NCI-H2081 (cell line): ENCODE results near the gene DCT.
A peak's percentile ranks its signal among the peaks of the same experiment; 100 is the strongest.
"Not testable (repeated sequence)": the region's sequence is repeated elsewhere in the genome, so short reads cannot be mapped to it uniquely, and the experiment has no call there.

ENCODE experiments used
- DNase-seq, 2 experiments: peaks; one replicate each; lab custom pipeline; 2025; lab: John Stamatoyannopoulos, UW

The DCT gene

DNA sequence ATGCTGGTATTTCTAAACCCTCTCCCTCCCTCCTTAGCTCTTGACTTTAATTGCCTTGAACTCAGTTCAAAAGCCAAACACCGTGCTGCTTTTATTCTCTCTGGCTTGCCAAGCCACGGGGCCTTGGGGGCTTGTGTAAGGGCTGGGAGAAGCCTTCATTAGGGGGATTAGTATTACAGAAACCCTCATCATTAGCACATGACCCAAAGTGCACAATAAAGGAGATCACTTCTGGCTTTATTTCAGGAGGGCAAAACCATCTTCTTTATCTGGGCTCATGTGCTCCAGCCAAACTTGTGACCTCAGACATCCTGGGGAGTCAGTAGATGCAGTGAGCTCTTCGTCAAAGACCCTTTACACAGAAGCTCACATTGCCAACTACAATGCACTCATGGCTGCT is at the start of gene DCT:
TSS of gene DCT (minus strand) at position 67 of the 400 bp plus-strand sequence. CDS start 427 bp downstream, outside the sequence.
- DNase-seq, result peak in 1 of 2 experiments; percentile 15

GRCh38 chr13:94526956-94527355 is 47.5 kb upstream of the DCT start:
- not testable (repeated sequence) for DNase-seq

- DNase-seq, result no peak
Observed at GRCh38 chr13:94525781-94526180, 46.3 kb upstream of the DCT start.

GRCh38 chr13:94524407-94524806 is 44.9 kb upstream of the DCT start:
- DNase-seq, result no peak

GRCh38 chr13:94520001-94520400 is 40.5 kb upstream of the DCT start:
- no peak for DNase-seq

- DNase-seq, result no peak
Observed at GRCh38 chr13:94516456-94516855, 37.0 kb upstream of the DCT start.

DNA sequence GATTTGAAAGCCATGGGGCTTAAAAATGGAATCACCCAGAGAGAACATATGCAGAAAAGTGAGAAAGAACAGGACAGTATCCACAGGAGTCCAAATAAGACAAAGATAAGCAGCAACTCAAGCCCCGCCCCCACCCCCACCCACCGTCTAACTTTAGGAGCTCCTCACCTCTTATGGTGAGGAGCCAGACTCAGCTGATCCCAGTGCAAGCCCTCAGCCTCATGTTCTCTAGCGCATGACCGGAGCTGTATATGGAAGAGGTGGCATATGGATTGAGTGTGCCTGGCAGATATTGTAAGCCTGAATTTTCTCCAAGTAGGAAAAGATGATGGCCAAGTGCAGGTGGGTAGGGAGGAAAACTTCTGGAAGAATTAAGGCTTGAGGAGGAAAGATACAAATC is 36.4 kb upstream of the DCT start:
- DNase-seq, result no peak

GRCh38 chr13:94515374-94515773 is 35.9 kb upstream of the DCT start:
- DNase-seq, result no peak

- no peak for DNase-seq
Observed at GRCh38 chr13:94513026-94513425, 33.5 kb upstream of the DCT start.

GRCh38 chr13:94505730-94506129 is 26.2 kb upstream of the DCT start:
- DNase-seq, result no peak

DNA sequence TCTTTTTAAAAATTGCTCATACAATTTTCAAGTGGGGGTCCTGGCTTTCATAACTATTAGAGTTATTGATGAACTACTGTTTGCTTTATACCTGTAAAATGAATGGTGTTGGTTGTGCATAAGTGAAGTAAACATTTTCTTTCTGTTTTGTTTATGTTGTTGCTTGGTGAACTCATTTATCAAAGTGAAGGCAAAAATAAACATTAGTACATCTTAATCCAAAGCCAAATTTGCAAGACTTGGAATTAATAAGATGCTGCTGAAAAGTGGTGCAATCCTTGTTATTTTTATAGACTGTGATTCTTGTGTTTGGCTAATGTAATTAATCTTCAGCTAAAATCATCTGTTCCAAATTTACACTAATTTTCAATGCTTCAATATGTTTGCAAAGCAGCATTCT is 24.4 kb upstream of the DCT start:
- no peak for DNase-seq

GRCh38 chr13:94498831-94499230 is 19.3 kb upstream of the DCT start:
- DNase-seq, result not testable (repeated sequence)

DNA sequence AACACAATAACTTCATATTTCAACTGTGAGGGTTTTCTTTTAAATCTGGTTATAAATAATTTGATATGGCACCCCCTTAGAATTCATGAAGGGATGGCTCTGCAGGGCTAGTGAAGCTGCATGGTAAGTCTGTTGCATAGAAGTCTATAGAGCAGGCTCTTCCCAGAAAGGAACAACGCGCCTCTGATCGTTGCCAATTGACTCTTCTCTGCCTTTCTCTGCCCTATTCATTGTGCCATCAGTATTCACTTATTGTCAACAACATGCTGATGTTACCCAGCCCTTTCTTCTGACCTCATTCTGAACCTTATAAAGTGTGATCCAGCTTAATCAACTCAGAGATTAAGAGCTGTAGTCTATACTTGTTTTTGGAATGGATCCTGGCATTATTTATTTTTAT is 16.3 kb upstream of the DCT start:
- no peak for DNase-seq

DNA sequence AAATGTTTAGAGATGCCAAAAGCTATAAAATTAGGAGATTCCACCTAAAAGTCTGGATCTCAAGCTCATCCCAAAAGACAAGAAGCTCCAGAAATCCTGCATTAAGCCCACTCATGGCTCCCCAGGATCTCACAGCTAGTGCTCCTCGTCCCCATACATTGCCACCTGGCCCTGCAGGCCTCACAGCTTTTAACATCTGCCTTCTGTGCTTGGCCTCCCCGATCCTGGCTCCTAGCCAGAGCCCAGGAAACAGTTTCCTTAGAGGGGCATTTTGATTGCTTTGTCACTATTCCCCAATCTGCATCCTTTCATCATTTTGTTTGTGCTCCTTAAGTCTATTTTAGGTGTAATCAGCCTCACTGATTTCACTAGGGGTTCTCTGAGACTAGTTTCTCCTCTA is 14.5 kb upstream of the DCT start:
- peak; percentile 3 to 68 for DNase-seq

DNA sequence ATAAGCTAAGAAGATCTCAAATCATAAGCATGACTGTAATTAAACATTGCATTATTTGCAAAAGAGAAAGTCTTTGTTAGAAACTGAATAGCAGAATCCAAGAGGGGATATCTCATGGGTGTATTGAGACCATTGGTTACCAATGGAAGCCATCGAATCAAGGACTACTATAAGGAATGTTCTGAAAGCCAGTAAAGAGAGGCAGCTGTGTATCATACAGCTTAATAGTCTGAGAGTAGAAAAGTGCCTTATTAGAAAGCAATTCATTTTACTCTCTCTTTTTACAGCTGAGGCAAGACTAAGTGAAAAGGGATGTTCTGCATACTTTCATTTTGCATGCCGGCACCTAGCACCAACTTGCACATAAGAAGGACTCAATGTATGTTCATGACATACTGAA is 7.6 kb upstream of the DCT start:
- no peak for DNase-seq

DNA sequence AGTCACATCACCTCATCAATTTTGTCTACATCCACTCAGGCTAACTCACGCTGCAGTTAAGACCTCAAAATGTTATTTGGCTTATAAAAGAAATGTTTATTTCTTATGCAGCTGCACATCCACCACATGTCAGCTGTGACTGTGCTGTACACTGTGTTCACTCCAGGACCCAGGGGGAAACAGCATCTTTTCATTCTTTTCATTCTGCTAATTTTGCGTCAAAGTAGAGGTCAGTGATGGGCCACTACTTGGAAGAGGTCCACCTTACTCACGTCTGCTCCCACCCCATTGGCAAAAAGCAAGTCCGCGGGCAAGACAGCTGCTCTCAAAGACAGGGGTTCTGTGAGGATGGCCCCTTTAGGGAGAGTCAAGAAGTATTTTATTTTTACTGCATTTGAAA is 4.5 kb upstream of the DCT start:
- no peak for DNase-seq

GRCh38 chr13:94481941-94482340 is 2.5 kb upstream of the DCT start:
- DNase-seq, result no peak

DNA sequence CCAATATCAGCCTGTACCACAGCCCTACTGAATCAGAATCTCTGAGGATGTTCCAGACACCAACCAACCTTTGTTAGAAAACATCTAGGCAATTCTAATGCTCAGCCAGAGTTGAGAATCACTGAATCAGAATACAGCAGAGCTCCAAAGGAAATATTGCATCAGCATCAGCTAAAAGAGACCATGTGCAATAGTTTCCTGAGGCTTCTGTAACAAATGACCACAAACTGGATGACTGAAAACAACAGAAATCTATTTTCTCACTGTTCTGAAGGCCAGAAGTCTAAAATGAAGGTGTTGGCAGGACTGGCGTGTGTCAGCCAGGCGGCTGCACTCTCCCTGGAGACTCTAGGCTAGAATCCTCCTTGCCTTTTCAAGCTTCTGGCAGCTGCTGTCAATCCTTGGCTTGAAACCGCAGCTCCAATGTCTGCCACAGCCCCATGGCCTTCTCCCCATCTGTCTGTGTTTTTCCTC is 1.2 kb upstream of the DCT start:
- no peak for DNase-seq

DNA sequence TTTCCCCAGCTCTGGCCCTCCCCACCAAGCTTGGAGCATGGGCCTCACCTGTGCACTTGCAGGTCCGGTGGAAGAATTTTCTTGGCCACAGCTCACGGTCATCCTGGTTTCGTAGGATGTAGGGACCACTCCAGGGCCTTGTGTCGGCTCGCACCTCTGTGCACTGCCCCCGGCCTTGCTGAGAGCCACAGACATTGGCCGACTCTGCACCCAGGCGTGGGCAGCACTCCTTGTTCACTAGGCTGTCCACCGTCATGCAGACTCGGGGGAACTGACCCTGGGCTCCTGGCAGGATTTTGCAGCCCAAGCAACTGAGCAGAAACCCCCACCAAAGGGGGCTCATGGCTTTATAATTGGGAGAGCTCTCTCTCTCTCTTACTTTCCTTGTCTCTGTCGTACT is 569 bp downstream of the DCT start:
- no peak for DNase-seq

DNA sequence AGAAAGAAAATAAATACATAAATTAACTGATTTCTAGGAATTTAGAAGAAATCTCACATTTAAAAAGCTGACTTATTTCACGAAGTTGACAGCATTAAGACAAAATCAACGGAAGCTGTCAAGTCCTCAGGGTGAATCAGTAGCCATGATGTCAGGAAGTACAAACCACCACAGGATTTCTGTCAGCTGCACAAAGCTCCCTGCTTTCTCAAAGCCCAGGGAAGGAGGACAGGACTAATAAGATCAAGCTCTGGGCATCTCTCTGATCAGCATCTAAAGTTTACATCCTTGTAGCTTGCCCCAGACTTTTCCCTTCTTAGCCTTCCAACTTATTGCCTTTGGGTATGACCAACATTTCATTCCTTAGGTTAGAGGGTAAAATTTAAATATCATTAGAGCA is 9.4 kb downstream of the DCT start:
- DNase-seq, result no peak

GRCh38 chr13:94464771-94465170 is 14.7 kb downstream of the DCT start:
- DNase-seq, result no peak

GRCh38 chr13:94462670-94463069 is 16.8 kb downstream of the DCT start:
- DNase-seq, result no peak

DNA sequence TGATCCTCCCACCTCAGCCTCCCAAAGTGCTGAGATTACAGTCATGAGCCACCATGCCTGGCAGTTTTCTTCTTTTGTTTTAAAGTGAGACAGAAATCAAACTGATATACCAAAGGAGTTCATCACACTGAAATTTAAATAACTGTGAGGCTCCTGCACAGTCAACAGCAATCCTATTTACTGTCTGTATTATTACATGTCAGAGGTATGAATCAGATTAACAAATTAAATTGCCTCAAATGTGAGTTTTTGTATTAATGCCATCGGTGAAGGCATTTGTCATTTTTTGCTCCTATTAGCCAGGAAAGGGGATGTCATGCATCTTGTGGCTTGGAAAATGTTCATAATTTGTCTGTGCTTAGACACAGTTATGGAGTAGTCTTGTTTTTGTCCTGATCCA is 20.4 kb downstream of the DCT start:
- no peak for DNase-seq

DNA sequence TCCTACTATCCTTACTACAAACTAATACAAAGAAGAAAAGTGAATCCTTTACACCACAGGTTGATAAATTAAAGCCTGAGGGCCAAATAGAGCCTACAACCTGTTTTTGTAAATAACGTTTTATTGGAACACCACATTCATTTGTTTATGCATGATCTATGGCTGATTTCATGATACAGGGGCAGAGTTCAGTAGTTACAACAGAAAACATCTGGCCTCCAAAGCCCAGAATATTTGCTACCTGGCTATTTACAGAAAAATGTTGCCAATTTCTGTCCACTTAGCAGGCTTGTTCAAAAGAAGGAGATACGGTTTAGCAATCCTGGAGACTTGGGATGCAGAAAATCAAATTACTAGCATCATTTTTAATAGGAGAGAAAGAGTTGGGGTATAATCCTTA is 24.1 kb downstream of the DCT start:
- no peak for DNase-seq

GRCh38 chr13:94454906-94455305 is 24.6 kb downstream of the DCT start:
- no peak for DNase-seq
